WERI-Rb-1 (cell line): ENCODE results near the gene C9.

Source experiments
- DNase-seq: peaks from one replicate; pipeline ENCODE4 v3.0.0-alpha.2; 2020
- H3K27ac ChIP-seq: fragments of 250-450 bp; sonication (Bioruptor Pico); 2 replicates; pipeline ENCODE4 v1.5.1; 2020; ENCODE audit warnings: mild to moderate bottlenecking, moderate library complexity
- H3K27me3 ChIP-seq: fragments of 250-450 bp; sonication (Bioruptor Pico); 2 replicates; pipeline ENCODE4 v1.5.1; 2021; ENCODE audit warnings: mild to moderate bottlenecking, low read depth, moderate library complexity; ENCODE audit not compliant: insufficient read depth, severe bottlenecking
- H3K36me3 ChIP-seq: fragments of 250-450 bp; sonication (Bioruptor Pico); 2 replicates; pipeline ENCODE4 v1.5.1; 2020; ENCODE audit warnings: mild to moderate bottlenecking, moderate library complexity
- H3K4me3 ChIP-seq: 2 replicates; pipeline ENCODE4 v1.5.1; 2011; ENCODE audit warnings: low read depth, mild to moderate bottlenecking, control low read depth, low read length
- H3K9me3 ChIP-seq: fragments of 250-450 bp; sonication (Bioruptor Pico); 2 replicates; pipeline ENCODE4 v1.5.1; 2021; ENCODE audit warnings: mild to moderate bottlenecking, moderate library complexity; ENCODE audit not compliant: severe bottlenecking
- TF ChIP-seq, protein P1 (sequence below): IDR thresholded peaks from 2 replicates; pipeline ENCODE4 v1.5.1; 2011; ENCODE audit warnings: low read depth, mild to moderate bottlenecking, control low read depth, inconsistent platforms, low read length

Gene C9

DNA sequence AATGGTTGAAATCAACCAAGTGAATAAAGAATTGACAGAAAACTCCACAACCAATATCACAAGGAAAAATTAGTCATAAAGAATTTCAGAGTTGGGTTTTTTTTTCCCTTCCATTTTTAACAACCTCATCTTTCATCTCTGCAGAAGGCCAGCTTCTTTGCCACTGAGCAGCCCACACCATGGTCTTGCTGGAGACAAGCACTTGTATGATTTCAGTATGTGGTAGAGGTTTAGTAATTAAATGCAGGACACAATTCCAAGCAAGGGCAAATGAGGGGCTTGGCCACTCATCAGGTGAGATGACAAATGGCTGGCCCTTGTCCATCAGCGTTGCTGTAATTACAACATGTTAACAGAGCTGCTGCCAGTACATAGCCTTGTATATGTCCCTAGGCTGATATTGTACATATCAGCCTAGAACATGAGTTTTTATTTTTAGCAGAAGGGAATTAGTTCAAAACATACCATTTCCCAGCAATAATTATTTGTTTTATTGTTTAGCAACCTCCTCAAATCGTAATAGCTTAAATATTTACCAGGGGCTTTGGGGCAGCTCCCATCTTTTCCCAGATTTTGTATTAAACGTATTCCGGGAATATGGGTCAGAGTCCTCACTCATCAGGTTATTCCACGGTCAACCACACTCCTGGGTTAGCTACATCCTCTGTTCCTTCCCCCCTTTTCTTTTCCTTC is 5.0 kb upstream of the C9 start:
- no peak overlapping the region for H3K27ac ChIP-seq
- no peaks in the 10 kb centered on the region for H3K27me3 ChIP-seq
- no peaks in the 10 kb centered on the region for H3K9me3 ChIP-seq
- no peaks in the 10 kb centered on the region for H3K36me3 ChIP-seq
- TF ChIP-seq, protein P1, sequence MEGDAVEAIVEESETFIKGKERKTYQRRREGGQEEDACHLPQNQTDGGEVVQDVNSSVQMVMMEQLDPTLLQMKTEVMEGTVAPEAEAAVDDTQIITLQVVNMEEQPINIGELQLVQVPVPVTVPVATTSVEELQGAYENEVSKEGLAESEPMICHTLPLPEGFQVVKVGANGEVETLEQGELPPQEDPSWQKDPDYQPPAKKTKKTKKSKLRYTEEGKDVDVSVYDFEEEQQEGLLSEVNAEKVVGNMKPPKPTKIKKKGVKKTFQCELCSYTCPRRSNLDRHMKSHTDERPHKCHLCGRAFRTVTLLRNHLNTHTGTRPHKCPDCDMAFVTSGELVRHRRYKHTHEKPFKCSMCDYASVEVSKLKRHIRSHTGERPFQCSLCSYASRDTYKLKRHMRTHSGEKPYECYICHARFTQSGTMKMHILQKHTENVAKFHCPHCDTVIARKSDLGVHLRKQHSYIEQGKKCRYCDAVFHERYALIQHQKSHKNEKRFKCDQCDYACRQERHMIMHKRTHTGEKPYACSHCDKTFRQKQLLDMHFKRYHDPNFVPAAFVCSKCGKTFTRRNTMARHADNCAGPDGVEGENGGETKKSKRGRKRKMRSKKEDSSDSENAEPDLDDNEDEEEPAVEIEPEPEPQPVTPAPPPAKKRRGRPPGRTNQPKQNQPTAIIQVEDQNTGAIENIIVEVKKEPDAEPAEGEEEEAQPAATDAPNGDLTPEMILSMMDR, result no peak
- no peak overlapping the region for H3K4me3 ChIP-seq
- DNase-seq, result no peak

- H3K27ac ChIP-seq, result no peak overlapping the region
- H3K9me3 ChIP-seq, result no peaks in the 10 kb centered on the region
- TF ChIP-seq, protein P1, result no peak
- no peaks in the 10 kb centered on the region for H3K36me3 ChIP-seq
- H3K4me3 ChIP-seq, result no peak overlapping the region
- H3K27me3 ChIP-seq, result no peaks in the 10 kb centered on the region
- DNase-seq, result no peak
Measured at GRCh38 chr5:39368116-39368515, 3.8 kb upstream of the C9 start.

DNA sequence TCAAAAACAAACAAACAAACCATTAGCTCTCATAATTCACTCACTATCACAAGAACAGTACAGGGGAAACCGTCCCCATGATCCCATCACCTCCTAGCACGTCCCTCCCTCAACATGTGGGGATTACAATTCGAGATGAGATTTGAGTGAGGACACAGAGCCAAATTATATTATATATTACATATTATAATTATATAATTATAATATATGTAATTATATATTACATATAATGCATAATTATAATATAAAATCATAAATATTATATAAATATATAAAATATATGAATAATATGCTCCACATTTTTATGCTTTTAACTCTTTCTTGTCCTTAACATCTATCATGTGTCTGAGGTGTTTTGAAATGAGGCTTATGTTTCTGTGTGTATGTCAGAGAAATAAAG is 3.4 kb upstream of the C9 start:
- Histone ChIP-seq H3K4me3 (no peak overlapping the region), H3K36me3 (no peaks in the 10 kb centered on the region), H3K9me3 (no peaks in the 10 kb centered on the region), H3K27me3 (no peaks in the 10 kb centered on the region), H3K27ac (no peak overlapping the region)
- TF ChIP-seq, protein P1, result no peak
- DNase-seq, result no peak

DNA sequence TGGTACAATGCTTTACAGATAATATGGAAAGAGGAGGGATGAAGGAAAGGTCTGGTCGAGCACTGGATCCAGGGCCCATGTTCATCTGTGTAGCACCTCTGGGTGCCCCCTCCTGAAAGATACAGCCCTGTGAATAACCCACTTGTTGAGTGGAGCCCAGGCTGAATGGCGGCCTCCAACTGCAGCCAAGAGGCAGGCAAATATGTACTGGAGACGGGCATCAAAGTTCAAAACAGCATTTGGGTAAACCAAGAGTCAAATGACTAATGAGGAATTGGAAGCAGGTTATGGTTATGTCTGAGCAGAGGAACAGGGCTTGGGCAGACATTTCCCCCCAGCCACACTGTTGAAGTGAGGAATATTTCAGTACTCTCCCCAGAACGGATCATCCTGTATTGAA is 1.1 kb downstream of the C9 start:
- no peak overlapping the region for H3K27ac ChIP-seq
- DNase-seq, result no peak
- H3K36me3 ChIP-seq, result no peaks in the 10 kb centered on the region
- no peak overlapping the region for H3K4me3 ChIP-seq
- no peaks in the 10 kb centered on the region for H3K9me3 ChIP-seq
- no peaks in the 10 kb centered on the region for H3K27me3 ChIP-seq
- TF ChIP-seq, protein P1, result no peak

DNA sequence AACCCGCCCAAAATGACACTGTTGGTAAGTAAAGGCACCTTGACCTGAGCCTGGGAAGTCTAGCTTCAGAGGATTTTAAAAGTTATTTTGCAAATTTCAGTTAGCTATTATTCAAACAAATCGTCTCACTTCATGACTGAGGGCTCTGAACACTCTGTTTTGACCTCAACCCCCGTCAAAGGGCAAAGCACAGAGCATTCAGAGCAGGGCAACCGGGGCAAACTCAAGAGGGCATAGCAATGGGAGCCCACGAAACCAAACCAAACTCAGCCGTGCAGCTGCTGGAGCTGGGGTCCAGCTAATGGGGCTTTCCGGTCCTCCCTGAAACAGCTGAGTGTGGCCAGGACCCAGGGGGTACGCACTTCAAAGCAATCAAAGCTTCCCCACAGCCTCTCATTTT is 1.6 kb downstream of the C9 start:
- TF ChIP-seq, protein P1, result no peak
- no peaks in the 10 kb centered on the region for H3K27me3 ChIP-seq
- DNase-seq, result no peak
- H3K36me3 ChIP-seq, result no peaks in the 10 kb centered on the region
- H3K27ac ChIP-seq, result no peak overlapping the region
- no peak overlapping the region for H3K4me3 ChIP-seq
- H3K9me3 ChIP-seq, result no peaks in the 10 kb centered on the region

DNA sequence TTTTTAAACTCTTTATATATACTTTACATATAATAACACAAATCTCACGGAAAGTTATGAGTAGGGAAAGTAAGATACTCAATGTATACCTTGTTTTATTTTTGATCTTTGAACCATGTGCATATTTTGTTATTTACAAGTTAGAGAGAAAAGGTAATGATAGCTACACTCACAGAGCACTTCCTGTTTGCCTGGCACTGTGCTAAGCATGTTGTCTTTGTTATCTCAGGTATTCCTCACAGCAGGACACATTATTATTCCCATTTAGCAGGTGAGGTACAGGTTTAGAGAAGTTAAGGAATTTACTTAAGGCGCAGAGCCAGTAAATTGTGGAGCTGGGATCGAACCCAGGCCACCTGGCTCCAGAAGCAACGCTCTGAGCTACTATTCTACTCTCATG is 3.0 kb downstream of the C9 start:
- no peaks in the 10 kb centered on the region for H3K9me3 ChIP-seq
- no peaks in the 10 kb centered on the region for H3K27me3 ChIP-seq
- DNase-seq, result no peak
- no peak overlapping the region for H3K4me3 ChIP-seq
- no peaks in the 10 kb centered on the region for H3K36me3 ChIP-seq
- TF ChIP-seq, protein P1, result no peak
- H3K27ac ChIP-seq, result no peak overlapping the region
